Fibroblast of lung (primary cell): Measurements from ENCODE around the gene ENTPD6. TPM values are rescaled to one million over a fixed set of nuclear protein-coding genes. Genes with fewer than 3 reads are reported as not detected.
"Not testable (repeated sequence)": the region's sequence is repeated elsewhere in the genome, so short reads cannot be mapped to it uniquely, and the experiment has no call there.

Experiments used
- DNase-seq, 2 donors: peaks; one replicate each; pipeline versions ENCODE4 v3.0.0 to v3.0.0-alpha.2; 2010; ENCODE audit warnings: low read depth in 2 of 2
- H2AFZ ChIP-seq: 2 replicates; pipeline ENCODE4 v1.5.1; 2012; ENCODE audit warnings: low read length, control low read depth, inconsistent platforms
- H3K27ac ChIP-seq: 2 replicates; pipeline ENCODE4 v1.5.1; 2011; ENCODE audit warnings: low read length, control low read depth; ENCODE audit not compliant: insufficient read depth
- H3K27me3 ChIP-seq: 2 replicates; pipeline ENCODE4 v1.5.1; 2011; ENCODE audit warnings: mild to moderate bottlenecking, low read length; ENCODE audit not compliant: control insufficient read depth, insufficient read depth
- H3K36me3 ChIP-seq: 2 replicates; pipeline ENCODE4 v1.5.1; 2011; ENCODE audit warnings: low read length; ENCODE audit not compliant: control insufficient read depth, insufficient read depth
- H3K4me1 ChIP-seq: 2 replicates; pipeline ENCODE4 v1.5.1; 2011; ENCODE audit warnings: low read length; ENCODE audit not compliant: control insufficient read depth, insufficient read depth; ENCODE audit errors: extremely low read depth
- H3K4me2 ChIP-seq: 2 replicates; pipeline ENCODE4 v1.5.1; 2011; ENCODE audit warnings: low read length, control low read depth; ENCODE audit not compliant: insufficient read depth; ENCODE audit errors: extremely low read depth
- H3K4me3 ChIP-seq, 4 experiments: fragments of 200-600 bp in 1 of 4; sonication (generic) in 1 of 4; replicated peaks in 1 of 4; 2 replicates each; pipeline ENCODE4 v1.5.1; 2011 to 2016; ENCODE audit warnings: low read length in 4 of 4, low read depth in 3 of 4, mild to moderate bottlenecking in 3 of 4, control low read depth in 2 of 4, inconsistent platforms in 1 of 4, mixed read lengths in 1 of 4; ENCODE audit not compliant: insufficient read depth in 1 of 4; ENCODE audit errors: control extremely low read depth in 1 of 4
- H3K79me2 ChIP-seq: 2 replicates; pipeline ENCODE4 v1.5.1; 2012; ENCODE audit warnings: mild to moderate bottlenecking, low read length, inconsistent platforms; ENCODE audit not compliant: control insufficient read depth, insufficient read depth
- H3K9ac ChIP-seq: 2 replicates; pipeline ENCODE4 v1.5.1; 2011; ENCODE audit warnings: mild to moderate bottlenecking, low read length, control low read depth; ENCODE audit not compliant: insufficient read depth
- H3K9me3 ChIP-seq: 2 replicates; pipeline ENCODE4 v1.5.1; 2012; ENCODE audit warnings: low read depth, low read length; ENCODE audit not compliant: control insufficient read depth, insufficient read depth
- H4K20me1 ChIP-seq: 2 replicates; pipeline ENCODE4 v1.5.1; 2011; ENCODE audit warnings: low read length; ENCODE audit not compliant: control insufficient read depth, insufficient read depth; ENCODE audit errors: extremely low read depth
- EZH2 ChIP-seq: IDR thresholded peaks from 2 replicates; pipeline ENCODE4 v1.5.1; 2012; ENCODE audit warnings: low read length, control low read depth, mild to moderate bottlenecking; ENCODE audit errors: missing control alignments
- polyA plus RNA-seq, 2 donors: library from polyadenylated mRNA; depleted of rRNA in 1 of 2; stranded (reverse) in 1 of 2; unstranded in 1 of 2; fragments of >200 nt; gene quantifications; 2 replicates each; pipeline ENCODE4 v1.2.1, GENCODE V29; 2011 to 2012; ENCODE audit warnings: missing spikeins in 1 of 2
- total RNA-seq: library from RNA; depleted of rRNA; stranded (reverse); fragments of >200 nt; gene quantifications from 2 replicates; pipeline ENCODE4 v1.2.1, GENCODE V29; 2014
- TF ChIP-seq, protein P1 (sequence below), 2 donors: IDR thresholded peaks in 1 of 2; conservative IDR thresholded peaks in 1 of 2; 1 replicate in 1 of 2; 2 replicates in 1 of 2; pipeline ENCODE4 v1.5.1; 2011 to 2012; ENCODE audit warnings: low read length in 2 of 2, control low read depth in 1 of 2, inconsistent platforms in 1 of 2, low read depth in 1 of 2, mild to moderate bottlenecking in 1 of 2

ENTPD6 gene
- total and polyA plus RNA-seq, 2 donors (not counting 1 experiment from before 2014, with no cell fraction given), result 45.7 to 56.5 TPM

DNA sequence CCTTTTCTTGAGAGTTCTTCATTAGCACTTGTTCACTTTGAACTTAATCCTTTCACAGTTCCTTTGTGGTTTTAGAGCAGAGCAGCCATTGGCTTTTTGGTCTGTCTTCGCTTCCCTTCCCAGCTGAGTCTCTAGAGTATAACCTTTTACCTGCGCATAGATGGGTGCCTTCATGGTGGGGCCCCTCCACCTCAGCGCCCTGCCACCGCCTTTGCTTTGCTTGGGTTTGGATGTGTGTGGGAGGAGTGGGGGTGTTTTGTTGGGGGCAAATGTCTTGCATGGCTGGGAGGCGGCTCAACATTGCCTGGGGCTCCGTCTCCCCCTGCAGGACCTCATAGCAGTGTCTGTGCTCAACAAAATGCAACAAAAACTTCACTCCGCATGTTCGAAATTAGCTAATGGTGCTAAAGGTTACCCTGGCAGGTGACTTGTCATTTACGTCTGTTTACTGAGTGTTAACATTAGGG lies 64.3 kb downstream of the ENTPD6 start:
- Histone ChIP-seq H3K36me3 (peaks cover 8% of the 10 kb centered on the region), H3K79me2 (peaks cover 35% of the 10 kb centered on the region), H3K9ac (no peak overlapping the region), H3K4me3 (no peak overlapping the region), H3K9me3 (no peaks in the 10 kb centered on the region), H3K4me1 (no peaks in the 10 kb centered on the region), H2AFZ (no peak overlapping the region), H3K4me2 (no peak overlapping the region), H4K20me1 (no peaks in the 10 kb centered on the region), H3K27me3 (no peaks in the 10 kb centered on the region), H3K27ac (no peak overlapping the region)
- no peak for DNase-seq
- TF ChIP-seq, protein P1, sequence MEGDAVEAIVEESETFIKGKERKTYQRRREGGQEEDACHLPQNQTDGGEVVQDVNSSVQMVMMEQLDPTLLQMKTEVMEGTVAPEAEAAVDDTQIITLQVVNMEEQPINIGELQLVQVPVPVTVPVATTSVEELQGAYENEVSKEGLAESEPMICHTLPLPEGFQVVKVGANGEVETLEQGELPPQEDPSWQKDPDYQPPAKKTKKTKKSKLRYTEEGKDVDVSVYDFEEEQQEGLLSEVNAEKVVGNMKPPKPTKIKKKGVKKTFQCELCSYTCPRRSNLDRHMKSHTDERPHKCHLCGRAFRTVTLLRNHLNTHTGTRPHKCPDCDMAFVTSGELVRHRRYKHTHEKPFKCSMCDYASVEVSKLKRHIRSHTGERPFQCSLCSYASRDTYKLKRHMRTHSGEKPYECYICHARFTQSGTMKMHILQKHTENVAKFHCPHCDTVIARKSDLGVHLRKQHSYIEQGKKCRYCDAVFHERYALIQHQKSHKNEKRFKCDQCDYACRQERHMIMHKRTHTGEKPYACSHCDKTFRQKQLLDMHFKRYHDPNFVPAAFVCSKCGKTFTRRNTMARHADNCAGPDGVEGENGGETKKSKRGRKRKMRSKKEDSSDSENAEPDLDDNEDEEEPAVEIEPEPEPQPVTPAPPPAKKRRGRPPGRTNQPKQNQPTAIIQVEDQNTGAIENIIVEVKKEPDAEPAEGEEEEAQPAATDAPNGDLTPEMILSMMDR (conservative IDR thresholded peaks at IDR 0.05 in 1 of 2, IDR thresholded peaks at IDR 0.05 in 1 of 2; ENCODE audit: low read depth in 1 of 2, low read length in 2 of 2), result no peak
- no peak for TF ChIP-seq EZH2

DNA sequence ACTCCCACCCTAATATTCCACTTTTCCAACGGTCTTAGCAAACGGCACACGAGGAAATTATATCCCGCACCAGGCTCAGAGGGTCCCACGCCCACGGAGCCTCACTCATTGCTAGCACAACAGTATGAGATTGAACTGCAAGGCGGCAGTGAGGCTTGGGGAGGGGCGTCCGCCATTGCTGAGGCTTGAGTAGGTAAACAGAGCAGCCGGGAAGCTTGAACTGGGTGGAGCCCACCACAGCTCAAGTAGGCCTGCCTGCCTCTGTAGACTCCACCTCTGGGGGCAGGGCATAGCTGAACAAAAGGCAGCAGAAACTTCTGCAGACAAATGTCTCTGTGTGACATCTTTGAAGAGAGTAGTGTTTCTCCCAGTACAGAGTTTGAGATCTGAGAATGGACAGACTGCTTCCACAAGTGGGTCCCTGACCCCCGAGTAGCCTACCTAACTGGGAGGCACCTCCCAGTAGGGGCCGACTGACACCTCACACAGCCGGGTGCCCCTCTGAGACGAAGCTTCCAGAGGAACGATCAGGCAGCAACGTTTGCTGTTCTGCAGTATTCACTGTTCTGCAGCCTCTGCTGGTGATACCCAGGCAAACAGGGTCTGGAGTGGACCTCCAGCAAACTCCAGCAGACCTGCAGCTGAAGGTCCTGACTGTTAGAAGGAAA lies 65.4 kb downstream of the ENTPD6 start:
- DNase-seq, result not testable (repeated sequence)

DNA sequence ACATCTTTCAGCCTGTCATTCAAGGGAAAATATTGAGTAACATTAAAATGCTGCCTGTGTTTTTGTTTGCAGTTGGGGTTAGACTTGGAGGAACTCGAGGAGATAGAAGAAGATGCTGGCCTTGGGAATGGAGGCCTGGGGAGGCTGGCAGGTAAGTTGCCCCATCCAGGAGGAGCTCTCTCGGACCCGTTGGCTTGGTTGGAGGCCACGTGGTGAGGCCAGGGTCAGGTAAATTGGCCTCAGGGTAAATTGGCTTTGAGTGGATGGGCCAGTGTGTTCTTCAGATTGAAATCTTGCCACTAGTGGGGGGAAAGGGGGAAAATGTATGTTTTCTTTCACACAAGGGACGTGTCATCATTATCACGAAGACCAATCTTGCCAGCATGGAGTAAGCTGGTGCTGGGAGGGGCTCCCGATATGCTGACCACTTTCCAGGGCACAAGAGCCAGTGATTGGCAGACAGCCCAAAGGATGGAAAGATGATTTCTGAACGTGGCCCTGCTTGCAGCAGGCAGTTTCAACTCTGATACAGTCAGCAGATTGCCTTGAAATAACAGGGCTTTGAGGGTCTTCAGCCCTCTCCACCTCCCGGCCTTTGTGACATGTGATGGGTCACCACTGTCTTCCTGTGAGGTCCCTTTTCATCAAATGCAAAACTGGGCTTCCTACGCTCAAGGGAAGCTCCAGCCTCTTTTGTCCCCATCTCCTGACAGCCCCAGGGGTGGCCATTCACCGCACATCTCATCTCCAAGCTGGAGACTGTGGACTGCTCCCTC lies 73.7 kb downstream of the ENTPD6 start:
- H3K27ac ChIP-seq, result no peak overlapping the region
- H3K27me3 ChIP-seq, result no peaks in the 10 kb centered on the region
- no peaks in the 10 kb centered on the region for H3K79me2 ChIP-seq
- TF ChIP-seq, protein P1 (conservative IDR thresholded peaks at IDR 0.05 in 1 of 2, IDR thresholded peaks at IDR 0.05 in 1 of 2; ENCODE audit: low read depth in 1 of 2, low read length in 2 of 2), result no peak
- TF ChIP-seq EZH2, result no peak
- no peaks in the 10 kb centered on the region for H3K4me1 ChIP-seq
- H3K4me3 ChIP-seq, result no peak overlapping the region
- H2AFZ ChIP-seq, result no peak overlapping the region
- H3K9me3 ChIP-seq, result no peaks in the 10 kb centered on the region
- no peak overlapping the region for H3K9ac ChIP-seq
- H3K4me2 ChIP-seq, result no peak overlapping the region
- no peak for DNase-seq
- H3K36me3 ChIP-seq, result peaks cover 8% of the 10 kb centered on the region
- no peaks in the 10 kb centered on the region for H4K20me1 ChIP-seq

More for the DNA sequence above, 65.4 kb downstream of the ENTPD6 start:
- H3K4me3 ChIP-seq, H2AFZ ChIP-seq, H3K4me2 ChIP-seq, H3K9me3 ChIP-seq, H3K27me3 ChIP-seq, H3K9ac ChIP-seq, H3K27ac ChIP-seq, H3K36me3 ChIP-seq, H4K20me1 ChIP-seq, H3K4me1 ChIP-seq: not testable (repeated sequence)
- H3K79me2 ChIP-seq, result peaks cover 26% of the 10 kb centered on the region
